HCT116 (cell line): ENCODE data around the gene AOC3. TPM values are rescaled to one million over a fixed set of nuclear protein-coding genes. Genes with fewer than 3 reads are reported as not detected.

Source experiments
- ATAC-seq: fragments of 200-7000 bp; cut with Tn5 transposase; 2 replicates; pipeline ENCODE4 v1.9.1; 2020; ENCODE audit warnings: mild to moderate bottlenecking, moderate library complexity
- BruUV-seq: library from RNA; stranded (reverse); fragments of 400-500 nt; replicated peaks from 2 replicates; lab custom pipeline; 2021; lab: Mats Ljungman, UMichigan
- CTCF ChIA-PET: fragments of 300-600 bp; sonication (Branson Sonifier 250); formaldehyde crosslinking; loops from one replicate; lab custom pipeline; 2021; ENCODE audit warnings: antibody characterized with exemption; lab: Charles Lee
- POLR2A ChIA-PET: fragments of 300-600, 350-600 bp; sonication (Branson Sonifier 250); formaldehyde crosslinking; loops from one replicate; lab custom pipeline; 2021; ENCODE audit warnings: antibody characterized with exemption; lab: Charles Lee
- RAD21 ChIA-PET, 2 experiments: fragments of 300-600 bp; sonication (Branson Sonifier 250); formaldehyde crosslinking; loops; one replicate each; lab custom pipeline; 2023; ENCODE audit warnings: low total read pairs in 2 of 2; ENCODE audit not compliant: uncharacterized antibody in 2 of 2, unreplicated experiment in 2 of 2, low non-redundant PET in 1 of 2; lab: Charles Lee
- DNase-seq: peaks from one replicate; pipeline ENCODE4 v3.0.0-alpha.2; 2010; ENCODE audit warnings: low read depth, low spot score
- H2AFZ ChIP-seq: fragments of 200-600 bp; shearing (Covaris generic), sonication (generic); 2 replicates; pipeline ENCODE4 v1.6.1; 2017; ENCODE audit warnings: low read depth, mixed run types, mixed read lengths, antibody characterized with exemption, low read length; ENCODE audit not compliant: poor library complexity, severe bottlenecking
- H3K27ac ChIP-seq: 2 replicates; pipeline ENCODE4 v1.5.1; 2012; ENCODE audit warnings: low read depth, low read length
- H3K27me3 ChIP-seq: fragments of 200-600 bp; sonication (generic); 2 replicates; pipeline ENCODE4 v1.6.1; 2016; ENCODE audit warnings: mixed run types, low read length, mixed read lengths; ENCODE audit not compliant: insufficient read depth
- H3K36me3 ChIP-seq, 2 experiments: fragments of 200-500 bp in 1 of 2; fragments of 200-600 bp in 1 of 2; sonication (Bioruptor generic) in 1 of 2; sonication (generic) in 1 of 2; 2 replicates each; pipeline versions ENCODE4 v1.5.1 to v1.6.1; 2014 to 2016; ENCODE audit warnings: low read length in 2 of 2, inconsistent platforms in 1 of 2, mixed read lengths in 1 of 2, mixed run types in 1 of 2; ENCODE audit not compliant: insufficient read depth in 2 of 2, control insufficient read depth in 1 of 2
- H3K4me1 ChIP-seq, 2 experiments: fragments of 200-600 bp in 1 of 2; sonication (generic) in 1 of 2; 2 replicates each; pipeline versions ENCODE4 v1.5.1 to v1.6.1; 2012 to 2017; ENCODE audit warnings: low read length in 2 of 2, inconsistent platforms in 1 of 2, mild to moderate bottlenecking in 1 of 2, mixed read lengths in 1 of 2, mixed run types in 1 of 2, moderate library complexity in 1 of 2; ENCODE audit not compliant: insufficient read depth in 2 of 2, control insufficient read depth in 1 of 2
- H3K4me2 ChIP-seq: fragments of 200-600 bp; sonication (generic); 2 replicates; pipeline ENCODE4 v1.6.1; 2017; ENCODE audit warnings: mixed run types, low read length, mixed read lengths
- H3K4me3 ChIP-seq, 2 experiments: fragments of 200-600 bp in 1 of 2; sonication (generic) in 1 of 2; replicated peaks in 1 of 2; 2 replicates each; pipeline ENCODE4 v1.5.1; 2011 to 2016; ENCODE audit warnings: low read length in 2 of 2, control low read depth in 1 of 2, low read depth in 1 of 2, mild to moderate bottlenecking in 1 of 2, mixed read lengths in 1 of 2, mixed run types in 1 of 2
- H3K79me2 ChIP-seq: fragments of 200-600 bp; sonication (generic); 2 replicates; pipeline ENCODE4 v1.6.1; 2017; ENCODE audit warnings: mild to moderate bottlenecking, mixed run types, low read length, moderate library complexity, mixed read lengths; ENCODE audit not compliant: insufficient read depth
- H3K9ac ChIP-seq: fragments of 200-600 bp; sonication (generic); 2 replicates; pipeline ENCODE4 v1.6.1; 2016; ENCODE audit warnings: low read length, mixed read lengths
- H3K9me2 ChIP-seq: fragments of 200-600 bp; sonication (generic), shearing (Covaris generic); 2 replicates; pipeline ENCODE4 v1.6.1; 2017; ENCODE audit warnings: mixed run types, mild to moderate bottlenecking, moderate library complexity; ENCODE audit not compliant: insufficient read depth
- H3K9me3 ChIP-seq, 2 experiments: fragments of 200-500 bp in 1 of 2; fragments of 200-600 bp in 1 of 2; sonication (Bioruptor generic) in 1 of 2; sonication (generic) in 1 of 2; 2 replicates each; pipeline ENCODE4 v1.6.1; 2014 to 2017; ENCODE audit warnings: low read length in 2 of 2, mixed read lengths in 2 of 2, inconsistent platforms in 1 of 2, low read depth in 1 of 2, mild to moderate bottlenecking in 1 of 2, mixed run types in 1 of 2, moderate library complexity in 1 of 2; ENCODE audit not compliant: control insufficient read depth in 1 of 2, insufficient read depth in 1 of 2
- H4K20me1 ChIP-seq: fragments of 200-600 bp; sonication (generic), shearing (Covaris generic); 2 replicates; pipeline ENCODE4 v1.6.1; 2017; ENCODE audit warnings: mixed run types, mild to moderate bottlenecking, moderate library complexity; ENCODE audit not compliant: insufficient read depth
- CEBPB ChIP-seq: IDR thresholded peaks from 2 replicates; pipeline ENCODE4 v1.6.1; 2012; ENCODE audit warnings: low read depth
- EZH2 ChIP-seq: fragments of 200-600 bp; sonication (generic); IDR thresholded peaks from 2 replicates; pipeline ENCODE4 v1.6.1; 2017; ENCODE audit warnings: antibody characterized with exemption, mixed run types
- EZH2phosphoT487 ChIP-seq: fragments of 200-600 bp; IDR thresholded peaks from 2 replicates; pipeline ENCODE4 v1.6.1; 2018; ENCODE audit warnings: antibody characterized with exemption, borderline replicate concordance
- FOSL1 ChIP-seq: IDR thresholded peaks from 2 replicates; pipeline ENCODE4 v1.6.1; 2012; ENCODE audit warnings: low read depth
- JUND ChIP-seq: IDR thresholded peaks from 2 replicates; pipeline ENCODE4 v1.6.1; 2012
- POLR2A ChIP-seq: IDR thresholded peaks from 2 replicates; pipeline ENCODE4 v1.7.0; 2011; ENCODE audit warnings: borderline replicate concordance; ENCODE audit not compliant: insufficient read depth, insufficient read length; ENCODE audit errors: extremely low read depth
- POLR2AphosphoS5 ChIP-seq: IDR thresholded peaks from 2 replicates; pipeline ENCODE4 v1.6.1; 2011; ENCODE audit warnings: mild to moderate bottlenecking, low read depth, low read length, moderate library complexity
- RAD21 ChIP-seq: IDR thresholded peaks from 2 replicates; pipeline ENCODE4 v1.6.1; 2012; ENCODE audit warnings: low read depth, mild to moderate bottlenecking
- SIN3A ChIP-seq: IDR thresholded peaks from 2 replicates; pipeline ENCODE4 v1.6.1; 2012; ENCODE audit warnings: low read depth
- SRF ChIP-seq: IDR thresholded peaks from 2 replicates; pipeline ENCODE4 v1.6.1; 2012; ENCODE audit warnings: low read depth
- ZFX ChIP-seq: fragments of 450-650 bp; IDR thresholded peaks from 2 replicates; pipeline ENCODE4 v1.6.1; 2017
- intact Hi-C: fragments of 100-400 bp; cut with micrococcal nuclease; formaldehyde crosslinking; loops from 2 replicates; pipeline ENCODE4 v1.10.0; 2022
- total RNA-seq: library from RNA; stranded (reverse); gene quantifications from one replicate; pipeline ENCODE4 v1.2.1, GENCODE V29; 2021; ENCODE audit not compliant: unreplicated experiment
- TF ChIP-seq, protein P1 (sequence below): IDR thresholded peaks from 2 replicates; pipeline ENCODE4 v1.6.1; 2012; ENCODE audit warnings: low read depth
- TF ChIP-seq, protein P2 (sequence below): IDR thresholded peaks from 2 replicates; pipeline ENCODE4 v1.6.1; 2012
- TF ChIP-seq, protein P3 (sequence below), 3 experiments: fragments of 200-600 bp in 1 of 3; sonication (generic) in 1 of 3; IDR thresholded peaks in 2 of 3; conservative IDR thresholded peaks in 1 of 3; 2 replicates each; pipeline ENCODE4 v1.5.1; 2012 to 2017; ENCODE audit warnings: low read depth in 2 of 3, low read length in 2 of 3, antibody characterized with exemption in 1 of 3, borderline replicate concordance in 1 of 3, control low read depth in 1 of 3, mild to moderate bottlenecking in 1 of 3, mixed read lengths in 1 of 3, mixed run types in 1 of 3, moderate library complexity in 1 of 3; ENCODE audit not compliant: insufficient read depth in 1 of 3
- TF ChIP-seq, protein P4 (sequence below): IDR thresholded peaks from 2 replicates; pipeline ENCODE4 v1.6.1; 2011; ENCODE audit warnings: mild to moderate bottlenecking, low read length, moderate library complexity; ENCODE audit not compliant: insufficient replicate concordance; ENCODE audit errors: extremely low read depth

Gene AOC3
- total RNA-seq, 1 experiment from 2014 or later, result 5.9 TPM

DNA sequence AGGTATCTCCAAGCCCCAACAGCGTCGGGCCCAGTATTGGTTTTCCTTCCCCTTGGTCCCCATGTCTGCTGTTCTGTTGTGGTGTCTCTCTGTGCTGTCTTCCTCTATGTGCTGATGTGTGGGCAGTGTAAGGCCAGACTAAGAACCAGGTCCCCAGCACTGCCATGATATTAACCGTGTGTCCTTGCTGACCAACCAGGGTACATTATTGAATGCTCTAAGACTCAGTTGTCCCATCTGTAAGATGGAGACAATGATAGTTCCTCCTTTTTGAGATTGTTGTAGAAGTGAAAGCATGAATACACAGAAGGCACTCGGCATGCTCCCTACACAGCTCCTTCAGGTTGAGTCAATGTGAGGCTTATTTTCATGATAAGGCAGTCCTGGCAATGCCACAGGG is 20.6 kb downstream of the AOC3 start (continued):
- TF ChIP-seq ZFX, result no peak
- TF ChIP-seq SRF, result no peak
- no peak for TF ChIP-seq CEBPB
- TF ChIP-seq, protein P1, sequence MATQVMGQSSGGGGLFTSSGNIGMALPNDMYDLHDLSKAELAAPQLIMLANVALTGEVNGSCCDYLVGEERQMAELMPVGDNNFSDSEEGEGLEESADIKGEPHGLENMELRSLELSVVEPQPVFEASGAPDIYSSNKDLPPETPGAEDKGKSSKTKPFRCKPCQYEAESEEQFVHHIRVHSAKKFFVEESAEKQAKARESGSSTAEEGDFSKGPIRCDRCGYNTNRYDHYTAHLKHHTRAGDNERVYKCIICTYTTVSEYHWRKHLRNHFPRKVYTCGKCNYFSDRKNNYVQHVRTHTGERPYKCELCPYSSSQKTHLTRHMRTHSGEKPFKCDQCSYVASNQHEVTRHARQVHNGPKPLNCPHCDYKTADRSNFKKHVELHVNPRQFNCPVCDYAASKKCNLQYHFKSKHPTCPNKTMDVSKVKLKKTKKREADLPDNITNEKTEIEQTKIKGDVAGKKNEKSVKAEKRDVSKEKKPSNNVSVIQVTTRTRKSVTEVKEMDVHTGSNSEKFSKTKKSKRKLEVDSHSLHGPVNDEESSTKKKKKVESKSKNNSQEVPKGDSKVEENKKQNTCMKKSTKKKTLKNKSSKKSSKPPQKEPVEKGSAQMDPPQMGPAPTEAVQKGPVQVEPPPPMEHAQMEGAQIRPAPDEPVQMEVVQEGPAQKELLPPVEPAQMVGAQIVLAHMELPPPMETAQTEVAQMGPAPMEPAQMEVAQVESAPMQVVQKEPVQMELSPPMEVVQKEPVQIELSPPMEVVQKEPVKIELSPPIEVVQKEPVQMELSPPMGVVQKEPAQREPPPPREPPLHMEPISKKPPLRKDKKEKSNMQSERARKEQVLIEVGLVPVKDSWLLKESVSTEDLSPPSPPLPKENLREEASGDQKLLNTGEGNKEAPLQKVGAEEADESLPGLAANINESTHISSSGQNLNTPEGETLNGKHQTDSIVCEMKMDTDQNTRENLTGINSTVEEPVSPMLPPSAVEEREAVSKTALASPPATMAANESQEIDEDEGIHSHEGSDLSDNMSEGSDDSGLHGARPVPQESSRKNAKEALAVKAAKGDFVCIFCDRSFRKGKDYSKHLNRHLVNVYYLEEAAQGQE, result no peak
- no peak for TF ChIP-seq FOSL1

DNA sequence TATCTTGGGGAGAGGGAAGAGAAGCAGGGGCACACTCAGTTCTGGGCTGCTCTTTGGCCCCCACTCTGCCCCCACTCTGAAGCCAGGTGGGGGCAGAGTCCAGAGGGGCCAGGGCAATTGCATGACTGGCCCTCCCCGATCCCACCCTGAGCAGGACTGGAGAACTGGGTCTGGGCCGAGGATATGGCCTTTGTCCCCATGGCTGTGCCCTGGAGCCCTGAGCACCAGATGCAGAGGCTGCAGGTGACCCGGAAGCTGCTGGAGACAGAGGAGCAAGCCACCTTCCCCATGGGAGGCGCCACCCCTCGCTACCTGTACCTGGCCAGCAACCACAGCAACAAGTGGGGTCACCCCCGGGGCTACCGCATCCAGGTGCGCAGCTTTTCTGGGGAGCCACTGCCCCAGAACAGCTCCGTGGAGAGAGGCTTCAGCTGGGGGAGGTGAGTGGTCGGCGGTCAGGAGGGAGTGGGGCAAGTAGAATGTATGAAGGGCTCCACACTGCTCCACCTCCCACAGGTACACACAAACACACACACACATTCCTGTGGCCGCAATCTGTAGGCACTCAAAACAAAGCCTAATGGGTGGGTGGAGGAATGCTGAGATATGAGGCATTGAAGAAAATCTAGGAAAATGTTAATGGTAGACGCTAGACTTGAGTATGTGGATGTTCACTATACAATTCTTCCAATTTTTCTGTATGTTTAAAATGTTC is 21.4 kb downstream of the AOC3 start:
- no peak overlapping the region for H2AFZ ChIP-seq
- H4K20me1 ChIP-seq, result no peaks in the 10 kb centered on the region
- no peaks in the 10 kb centered on the region for H3K9me2 ChIP-seq
- H3K9me3 ChIP-seq, result no peaks in the 10 kb centered on the region
- no peaks in the 10 kb centered on the region for H3K79me2 ChIP-seq
- intact Hi-C loops, result no loop called here
- H3K27me3 ChIP-seq, result no peaks in the 10 kb centered on the region
- no peaks in the 10 kb centered on the region for H3K4me1 ChIP-seq
- ChIA-PET POLR2A (no interaction called here), RAD21 (no interaction called here), CTCF (interaction anchor here (0.6 kb wide), 1 partner anchor 150 kb away, joined by 5 read pairs; no protein-coding TSS in a partner anchor)
- H3K4me2 ChIP-seq, result no peak overlapping the region
- H3K36me3 ChIP-seq, result no peaks in the 10 kb centered on the region
- ATAC-seq (no peak), DNase-seq (no peak)
- no peak overlapping the region for H3K27ac ChIP-seq
- H3K4me3 ChIP-seq, result no peak overlapping the region
- no TSS peak for BruUV-seq
- no peak overlapping the region for H3K9ac ChIP-seq
- TF ChIP-seq, protein P2, sequence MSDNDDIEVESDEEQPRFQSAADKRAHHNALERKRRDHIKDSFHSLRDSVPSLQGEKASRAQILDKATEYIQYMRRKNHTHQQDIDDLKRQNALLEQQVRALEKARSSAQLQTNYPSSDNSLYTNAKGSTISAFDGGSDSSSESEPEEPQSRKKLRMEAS, result no peak
- TF ChIP-seq, protein P3, sequence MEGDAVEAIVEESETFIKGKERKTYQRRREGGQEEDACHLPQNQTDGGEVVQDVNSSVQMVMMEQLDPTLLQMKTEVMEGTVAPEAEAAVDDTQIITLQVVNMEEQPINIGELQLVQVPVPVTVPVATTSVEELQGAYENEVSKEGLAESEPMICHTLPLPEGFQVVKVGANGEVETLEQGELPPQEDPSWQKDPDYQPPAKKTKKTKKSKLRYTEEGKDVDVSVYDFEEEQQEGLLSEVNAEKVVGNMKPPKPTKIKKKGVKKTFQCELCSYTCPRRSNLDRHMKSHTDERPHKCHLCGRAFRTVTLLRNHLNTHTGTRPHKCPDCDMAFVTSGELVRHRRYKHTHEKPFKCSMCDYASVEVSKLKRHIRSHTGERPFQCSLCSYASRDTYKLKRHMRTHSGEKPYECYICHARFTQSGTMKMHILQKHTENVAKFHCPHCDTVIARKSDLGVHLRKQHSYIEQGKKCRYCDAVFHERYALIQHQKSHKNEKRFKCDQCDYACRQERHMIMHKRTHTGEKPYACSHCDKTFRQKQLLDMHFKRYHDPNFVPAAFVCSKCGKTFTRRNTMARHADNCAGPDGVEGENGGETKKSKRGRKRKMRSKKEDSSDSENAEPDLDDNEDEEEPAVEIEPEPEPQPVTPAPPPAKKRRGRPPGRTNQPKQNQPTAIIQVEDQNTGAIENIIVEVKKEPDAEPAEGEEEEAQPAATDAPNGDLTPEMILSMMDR (IDR thresholded peaks at IDR 0.05 in 2 of 3, conservative IDR thresholded peaks at IDR 0.05 in 1 of 3; ENCODE audit: borderline replicate concordance in 1 of 3, insufficient read depth in 1 of 3, low read depth in 2 of 3, low read length in 2 of 3), result no peak
- TF ChIP-seq EZH2, result no peak
- TF ChIP-seq, protein P4, sequence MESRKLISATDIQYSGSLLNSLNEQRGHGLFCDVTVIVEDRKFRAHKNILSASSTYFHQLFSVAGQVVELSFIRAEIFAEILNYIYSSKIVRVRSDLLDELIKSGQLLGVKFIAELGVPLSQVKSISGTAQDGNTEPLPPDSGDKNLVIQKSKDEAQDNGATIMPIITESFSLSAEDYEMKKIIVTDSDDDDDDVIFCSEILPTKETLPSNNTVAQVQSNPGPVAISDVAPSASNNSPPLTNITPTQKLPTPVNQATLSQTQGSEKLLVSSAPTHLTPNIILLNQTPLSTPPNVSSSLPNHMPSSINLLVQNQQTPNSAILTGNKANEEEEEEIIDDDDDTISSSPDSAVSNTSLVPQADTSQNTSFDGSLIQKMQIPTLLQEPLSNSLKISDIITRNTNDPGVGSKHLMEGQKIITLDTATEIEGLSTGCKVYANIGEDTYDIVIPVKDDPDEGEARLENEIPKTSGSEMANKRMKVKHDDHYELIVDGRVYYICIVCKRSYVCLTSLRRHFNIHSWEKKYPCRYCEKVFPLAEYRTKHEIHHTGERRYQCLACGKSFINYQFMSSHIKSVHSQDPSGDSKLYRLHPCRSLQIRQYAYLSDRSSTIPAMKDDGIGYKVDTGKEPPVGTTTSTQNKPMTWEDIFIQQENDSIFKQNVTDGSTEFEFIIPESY, result no peak
- no peak for TF ChIP-seq SIN3A
- no peak for TF ChIP-seq POLR2AphosphoS5
- TF ChIP-seq POLR2A, result no peak
- TF ChIP-seq JUND, result no peak
- no peak for TF ChIP-seq CEBPB
- TF ChIP-seq EZH2phosphoT487, result no peak
- TF ChIP-seq RAD21, result no peak
